ENCODE measurements around the gene GET3.

The GET3 gene

DNA sequence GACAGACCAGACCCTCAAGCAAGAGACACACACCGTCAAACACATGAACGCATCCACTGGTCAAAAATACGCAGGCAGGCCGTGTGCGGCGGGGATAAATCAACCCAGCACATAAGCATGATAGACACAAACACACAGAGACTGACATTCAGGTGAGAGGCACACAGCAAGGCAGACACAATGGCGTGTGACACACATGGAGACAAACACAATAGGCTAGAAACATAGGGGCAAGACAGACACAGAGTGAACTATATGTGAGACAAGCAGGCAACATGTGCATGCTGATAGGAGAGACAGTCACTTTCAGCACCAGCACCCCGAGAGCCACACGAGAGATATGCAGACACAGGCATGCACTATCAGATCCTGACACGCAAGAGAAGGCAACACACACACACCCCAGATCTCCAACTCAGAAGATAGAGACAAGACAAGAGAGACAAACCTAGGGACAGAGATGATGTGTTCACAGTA is 47.1 kb downstream of the GET3 start:
- peak; percentile 72 for FAIRE-seq

DNA sequence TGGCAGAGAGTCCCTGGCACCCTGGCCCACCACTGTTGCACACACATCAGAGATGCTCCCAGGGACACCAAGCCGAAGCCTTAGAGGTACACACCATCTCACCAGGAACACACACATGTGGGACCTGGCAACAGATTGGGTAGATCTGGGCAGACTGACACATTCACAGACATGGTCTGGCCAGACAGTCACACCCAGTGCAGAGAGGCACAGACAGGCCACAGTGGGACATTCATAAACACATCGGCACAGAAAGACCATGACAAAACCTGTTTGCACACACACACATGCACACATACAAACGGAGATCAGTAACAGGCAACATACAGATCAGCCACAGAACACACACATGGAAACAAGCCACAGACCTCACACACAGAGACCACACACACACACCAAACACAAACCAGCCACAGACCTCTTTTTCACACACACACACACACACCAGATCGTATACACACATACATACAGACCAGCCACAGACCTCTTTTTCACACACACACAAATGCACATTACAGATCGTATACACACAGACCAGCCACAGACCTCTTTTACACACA is 47.7 kb downstream of the GET3 start:
- TF ChIP-seq POLR2AphosphoS5 (IDR thresholded peaks at IDR 0.05; ENCODE audit: low read depth, low read length): no peak; the same call in 1 of the 2 replicates
- no peak for TF ChIP-seq POLR2A (IDR thresholded peaks at IDR 0.05; ENCODE audit: low read depth, low read length)
- no peak for TF ChIP-seq TAF1 (IDR thresholded peaks at IDR 0.05; ENCODE audit: borderline replicate concordance, low read depth, low read length)
- FAIRE-seq (no peak), DNase-seq (ENCODE audit: insufficient read length) (no peak)

More for the DNA sequence above, 47.1 kb downstream of the GET3 start:
- no peak for DNase-seq (ENCODE audit: insufficient read length)
- no peak for TF ChIP-seq TAF1 (IDR thresholded peaks at IDR 0.05; ENCODE audit: borderline replicate concordance, low read depth, low read length)
- peak; percentile 15; the same call in 1 of the 2 replicates for TF ChIP-seq POLR2AphosphoS5 (IDR thresholded peaks at IDR 0.05; ENCODE audit: low read depth, low read length)

DNA sequence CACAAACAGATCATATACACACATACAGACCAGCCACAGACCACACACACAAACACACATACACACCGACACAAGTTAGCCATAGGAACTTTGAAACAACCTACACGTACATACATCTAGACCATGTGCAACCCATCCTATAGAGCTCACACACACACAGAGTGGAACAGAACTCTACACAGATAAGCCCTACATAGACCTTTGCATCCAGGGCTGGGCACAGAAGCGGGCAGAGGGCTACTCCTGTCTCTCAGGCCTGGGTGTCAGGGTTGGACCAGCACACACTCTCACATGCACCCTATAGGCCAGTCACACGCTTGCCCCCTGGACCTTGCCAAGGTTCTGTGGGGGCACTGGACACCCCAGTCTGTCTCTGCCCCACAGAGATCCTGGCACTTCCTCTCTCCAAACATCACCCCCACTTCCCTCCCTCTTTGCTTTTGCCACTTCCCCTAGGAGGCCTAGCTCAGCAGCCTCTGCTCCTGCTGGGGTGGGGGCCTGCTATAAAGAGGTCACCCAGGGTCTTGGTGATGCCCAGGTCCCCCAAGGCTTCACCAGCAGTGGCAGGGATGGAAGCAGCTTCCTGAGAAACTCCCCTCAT is 48.2 kb downstream of the GET3 start:
- TF ChIP-seq POLR2A (IDR thresholded peaks at IDR 0.05; ENCODE audit: low read depth, low read length) (no peak), TAF1 (IDR thresholded peaks at IDR 0.05; ENCODE audit: borderline replicate concordance, low read depth, low read length) (no peak), POLR2AphosphoS5 (IDR thresholded peaks at IDR 0.05; ENCODE audit: low read depth, low read length) (no peak)
- DNase-seq (ENCODE audit: insufficient read length) (no peak), FAIRE-seq (peak; percentile 54)

DNA sequence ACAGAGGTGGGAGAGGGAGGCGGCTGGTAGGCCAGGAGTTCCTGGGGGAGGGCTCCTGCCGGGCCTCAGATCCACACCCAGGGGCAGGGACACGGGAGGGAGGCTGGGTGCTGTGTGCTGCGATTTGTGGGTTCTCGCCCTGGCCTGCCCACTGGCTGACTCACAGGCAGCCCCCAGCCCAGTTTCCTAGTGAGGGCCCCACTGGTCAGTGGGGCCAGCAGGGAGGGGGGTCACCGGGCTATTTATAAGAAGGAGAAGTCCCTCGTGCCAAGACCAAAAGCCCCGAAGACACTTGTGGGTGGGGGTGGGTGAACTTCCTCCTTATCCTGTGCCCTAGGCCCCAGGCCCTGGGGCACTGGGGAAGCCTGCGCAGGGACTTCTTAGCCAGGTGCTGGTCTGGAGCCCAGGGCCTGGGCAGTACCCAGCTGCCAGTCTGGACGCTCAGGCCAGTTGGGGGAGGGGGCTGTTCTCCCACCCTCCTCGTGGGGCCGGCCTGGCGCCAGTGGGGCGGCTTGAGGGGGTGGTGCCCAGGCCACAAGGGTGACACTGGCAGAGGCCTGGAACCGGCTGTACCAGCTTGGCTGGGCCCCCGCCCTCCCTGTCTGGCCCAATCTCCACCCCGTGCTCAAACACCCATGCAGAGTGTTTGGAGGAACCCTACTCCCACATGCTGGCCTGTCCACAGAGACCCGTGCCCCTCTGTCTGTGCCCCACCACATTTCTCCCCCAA is 49.0 kb downstream of the GET3 start:
- TF ChIP-seq POLR2AphosphoS5 (IDR thresholded peaks at IDR 0.05; ENCODE audit: low read depth, low read length) (no peak), TAF1 (IDR thresholded peaks at IDR 0.05; ENCODE audit: borderline replicate concordance, low read depth, low read length) (no peak), POLR2A (IDR thresholded peaks at IDR 0.05; ENCODE audit: low read depth, low read length) (no peak)
- no peak for FAIRE-seq
- DNase-seq (ENCODE audit: insufficient read length): no peak

DNA sequence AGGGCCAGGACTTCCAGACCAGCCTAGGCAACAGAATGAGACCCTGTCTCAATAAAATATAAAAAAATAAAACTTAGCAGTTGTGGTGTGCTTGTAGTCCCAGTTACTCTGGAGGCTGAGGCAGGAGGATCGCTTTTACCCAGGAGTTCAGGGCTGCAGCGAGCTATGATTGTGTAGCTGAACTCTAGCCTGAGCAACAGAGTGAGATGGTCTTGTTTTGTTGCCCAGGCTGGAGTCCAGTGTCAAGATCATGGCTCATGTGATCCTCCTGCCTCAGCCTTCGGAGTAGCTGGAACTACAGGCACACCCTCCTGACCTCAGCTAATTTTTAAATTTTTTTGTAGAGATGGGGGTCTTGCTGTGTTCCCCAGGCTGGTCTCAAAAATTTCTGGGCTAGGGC is 49.7 kb downstream of the GET3 start:
- FAIRE-seq (no peak), DNase-seq (ENCODE audit: insufficient read length) (no peak)
- TF ChIP-seq TAF1 (IDR thresholded peaks at IDR 0.05; ENCODE audit: borderline replicate concordance, low read depth, low read length) (no peak), POLR2A (IDR thresholded peaks at IDR 0.05; ENCODE audit: low read depth, low read length) (no peak), POLR2AphosphoS5 (IDR thresholded peaks at IDR 0.05; ENCODE audit: low read depth, low read length) (no peak)

DNA sequence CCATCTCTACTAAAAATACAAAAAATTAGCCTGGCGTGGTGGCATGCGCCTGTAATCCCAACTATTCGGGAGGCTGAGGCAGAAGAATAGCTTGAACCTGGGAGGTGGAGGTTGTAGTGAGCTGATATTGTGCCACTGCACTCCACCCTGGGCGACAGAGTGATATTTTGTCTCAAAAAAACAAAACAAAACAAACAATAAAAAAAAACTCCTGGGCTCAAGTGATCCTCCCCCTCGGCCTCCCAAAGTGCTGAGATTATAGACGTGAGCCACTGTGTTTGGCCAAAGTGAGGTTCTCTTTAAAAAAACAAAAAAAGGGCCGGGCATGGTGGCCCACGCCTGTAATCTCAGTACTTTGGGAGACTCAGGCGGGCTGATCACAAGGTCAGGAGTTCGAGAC is 50.2 kb downstream of the GET3 start:
- TF ChIP-seq TAF1 (IDR thresholded peaks at IDR 0.05; ENCODE audit: borderline replicate concordance, low read depth, low read length) (no peak), POLR2AphosphoS5 (IDR thresholded peaks at IDR 0.05; ENCODE audit: low read depth, low read length) (no peak), POLR2A (IDR thresholded peaks at IDR 0.05; ENCODE audit: low read depth, low read length) (no peak)
- DNase-seq (ENCODE audit: insufficient read length): no peak
- no peak for FAIRE-seq

DNA sequence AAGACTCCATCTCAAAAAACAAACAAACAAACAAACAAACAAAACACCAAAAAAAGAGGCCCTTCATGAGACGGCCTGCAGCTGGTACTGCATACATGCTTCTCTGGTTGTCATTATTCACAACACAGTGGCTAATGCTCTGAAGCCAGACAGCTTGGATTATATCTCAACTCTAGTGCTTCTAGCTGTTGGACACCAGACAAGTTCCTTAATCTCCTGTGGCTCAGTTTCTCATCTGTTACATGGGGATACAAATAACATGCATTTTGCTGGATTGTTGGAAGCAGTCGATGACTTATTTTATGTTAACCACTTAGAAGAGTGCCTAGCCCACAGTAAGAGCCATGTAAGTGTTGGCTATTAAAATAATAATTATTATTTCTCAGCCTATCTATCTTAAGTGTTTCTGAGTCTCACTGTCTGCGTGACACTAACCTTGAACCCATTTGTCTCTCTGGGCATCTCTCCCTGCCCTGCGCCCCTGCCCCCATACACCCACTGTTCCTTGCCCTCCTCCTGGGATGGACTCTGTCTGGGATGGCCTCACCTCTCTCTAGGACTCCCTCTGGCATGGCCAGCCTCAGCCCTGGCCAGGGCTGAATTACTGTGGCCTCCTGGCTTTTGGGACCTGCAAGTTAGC is 50.9 kb downstream of the GET3 start:
- no peak for TF ChIP-seq POLR2A (IDR thresholded peaks at IDR 0.05; ENCODE audit: low read depth, low read length)
- no peak for TF ChIP-seq TAF1 (IDR thresholded peaks at IDR 0.05; ENCODE audit: borderline replicate concordance, low read depth, low read length)
- no peak for TF ChIP-seq POLR2AphosphoS5 (IDR thresholded peaks at IDR 0.05; ENCODE audit: low read depth, low read length)
- FAIRE-seq: no peak

DNA sequence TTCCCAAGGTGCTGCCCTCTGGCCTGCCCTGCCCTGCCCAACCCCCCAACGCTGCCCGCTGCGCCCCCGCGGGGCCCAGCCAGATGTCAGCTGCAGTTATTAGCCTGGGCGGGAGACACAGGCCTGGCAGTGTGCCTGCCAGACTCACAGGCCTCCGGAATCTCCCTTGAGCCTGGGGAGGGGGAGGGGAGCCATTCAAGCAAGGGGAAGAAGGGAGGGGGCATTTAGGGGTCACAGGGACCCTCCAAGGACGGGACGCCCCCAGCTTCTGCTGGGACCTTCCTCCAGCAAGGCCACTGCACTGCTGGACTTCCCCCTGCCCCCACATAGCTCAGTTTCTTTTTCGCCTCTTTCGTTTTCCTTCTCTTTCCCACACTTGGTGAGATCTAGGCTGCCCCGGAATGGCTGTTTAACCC is 51.4 kb downstream of the GET3 start:
- FAIRE-seq (peak; percentile 81), DNase-seq (ENCODE audit: insufficient read length) (peak; percentile 67)
- TF ChIP-seq POLR2AphosphoS5 (IDR thresholded peaks at IDR 0.05; ENCODE audit: low read depth, low read length) (no peak), TAF1 (IDR thresholded peaks at IDR 0.05; ENCODE audit: borderline replicate concordance, low read depth, low read length) (0 out of 2 replicates have a peak, but pooled peaks have one; percentile 13)

More for the DNA sequence above, 50.9 kb downstream of the GET3 start:
- no peak for DNase-seq (ENCODE audit: insufficient read length)

DNA sequence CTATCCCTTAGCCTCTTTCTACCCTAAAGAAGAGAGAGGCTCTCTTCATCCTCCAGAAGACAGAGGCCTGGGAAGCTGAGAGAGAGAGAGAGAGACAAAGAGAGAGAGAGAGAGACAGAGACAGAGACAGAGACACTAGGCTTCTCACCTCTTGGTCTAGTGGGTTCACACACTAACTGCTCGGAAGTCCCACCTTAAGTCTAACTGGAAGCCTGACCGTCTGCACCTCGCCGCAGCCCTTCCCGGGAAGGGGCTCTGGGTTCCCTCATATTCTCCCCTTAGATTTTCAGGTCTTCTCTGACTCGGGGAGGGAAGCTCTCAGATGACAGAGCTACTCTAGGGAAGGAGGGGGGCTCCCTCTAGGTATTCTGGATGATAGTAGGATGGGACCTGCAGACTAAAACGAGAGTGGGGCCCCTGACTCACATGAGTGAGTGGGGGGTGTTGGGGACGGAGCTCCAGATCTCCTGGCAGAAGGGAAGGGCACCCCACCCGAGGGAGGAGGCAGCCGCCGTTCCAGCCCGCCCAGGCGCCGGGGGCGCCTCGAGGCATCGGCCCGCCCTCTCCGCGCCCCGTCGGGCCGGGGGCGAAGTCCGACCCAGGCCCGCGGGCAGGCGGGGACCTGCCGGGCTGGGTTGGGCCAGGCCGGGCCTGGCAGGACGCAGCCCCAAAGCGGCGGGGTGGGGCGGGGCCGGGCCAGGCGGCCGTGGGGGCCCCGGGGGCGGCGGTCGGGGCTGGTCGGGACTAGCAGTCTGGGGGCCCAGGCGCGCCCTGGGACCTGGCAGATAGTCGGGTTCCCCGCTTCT is 52.0 kb downstream of the GET3 start:
- TF ChIP-seq TAF1 (IDR thresholded peaks at IDR 0.05; ENCODE audit: borderline replicate concordance, low read depth, low read length) (no peak), POLR2AphosphoS5 (IDR thresholded peaks at IDR 0.05; ENCODE audit: low read depth, low read length) (peak; percentile 53; the same call in 1 of the 2 replicates), POLR2A (IDR thresholded peaks at IDR 0.05; ENCODE audit: low read depth, low read length) (no peak; the same call in 1 of the 2 replicates)
- no peak for FAIRE-seq
- no peak for DNase-seq (ENCODE audit: insufficient read length)

DNA sequence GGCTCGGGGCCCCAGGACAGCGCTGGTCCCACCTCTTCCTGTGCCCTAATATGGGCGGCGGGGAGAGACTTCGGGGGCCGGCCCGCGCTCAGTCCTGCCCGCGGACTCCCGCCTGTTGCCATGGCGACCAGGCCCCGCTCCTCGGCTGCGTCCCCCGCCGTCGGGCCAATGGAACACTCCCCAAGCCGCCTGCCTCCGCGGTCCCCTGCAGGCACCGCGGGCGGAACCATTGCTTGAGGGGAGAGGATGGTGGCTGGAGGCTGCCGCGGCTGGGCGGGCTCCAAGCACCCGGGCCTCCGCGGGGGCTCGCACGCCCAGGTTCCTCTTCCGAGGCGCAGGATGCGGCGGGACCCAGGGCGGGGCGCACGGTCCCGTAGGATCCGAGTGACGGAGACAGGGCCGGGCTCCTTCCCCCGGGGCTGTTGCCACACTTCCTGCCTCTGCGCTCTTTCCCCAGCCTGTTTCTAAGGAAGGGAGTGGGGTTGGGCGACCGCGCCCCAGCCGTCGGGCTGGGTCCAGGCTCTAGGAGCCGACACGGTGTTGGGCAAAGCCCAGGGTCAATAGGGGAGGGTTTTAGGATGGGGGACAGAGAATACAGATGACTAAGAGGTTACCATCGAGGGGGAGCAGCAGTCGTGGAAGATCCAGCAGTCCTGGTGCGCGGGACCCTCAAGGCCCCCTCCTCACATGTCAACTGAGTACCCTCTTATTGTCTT is 52.8 kb downstream of the GET3 start:
- DNase-seq (ENCODE audit: insufficient read length) (peak; percentile 92), FAIRE-seq (peak; percentile 90)
- TF ChIP-seq POLR2A (IDR thresholded peaks at IDR 0.05; ENCODE audit: low read depth, low read length): peak; percentile 69; the same call in 1 of the 2 replicates
- TF ChIP-seq TAF1 (IDR thresholded peaks at IDR 0.05; ENCODE audit: borderline replicate concordance, low read depth, low read length): no peak
- TF ChIP-seq POLR2AphosphoS5 (IDR thresholded peaks at IDR 0.05; ENCODE audit: low read depth, low read length): 0 out of 2 replicates have a peak, but pooled peaks have one; percentile 65

Measured in GM12892 (cell line).